ENCODE results near the gene ANKH. TPM values are rescaled to one million over a fixed set of nuclear protein-coding genes. Genes with fewer than 3 reads are reported as not detected.

Gene ANKH
- total RNA-seq, 1 experiment from 2014 or later: 16.9 TPM

DNA sequence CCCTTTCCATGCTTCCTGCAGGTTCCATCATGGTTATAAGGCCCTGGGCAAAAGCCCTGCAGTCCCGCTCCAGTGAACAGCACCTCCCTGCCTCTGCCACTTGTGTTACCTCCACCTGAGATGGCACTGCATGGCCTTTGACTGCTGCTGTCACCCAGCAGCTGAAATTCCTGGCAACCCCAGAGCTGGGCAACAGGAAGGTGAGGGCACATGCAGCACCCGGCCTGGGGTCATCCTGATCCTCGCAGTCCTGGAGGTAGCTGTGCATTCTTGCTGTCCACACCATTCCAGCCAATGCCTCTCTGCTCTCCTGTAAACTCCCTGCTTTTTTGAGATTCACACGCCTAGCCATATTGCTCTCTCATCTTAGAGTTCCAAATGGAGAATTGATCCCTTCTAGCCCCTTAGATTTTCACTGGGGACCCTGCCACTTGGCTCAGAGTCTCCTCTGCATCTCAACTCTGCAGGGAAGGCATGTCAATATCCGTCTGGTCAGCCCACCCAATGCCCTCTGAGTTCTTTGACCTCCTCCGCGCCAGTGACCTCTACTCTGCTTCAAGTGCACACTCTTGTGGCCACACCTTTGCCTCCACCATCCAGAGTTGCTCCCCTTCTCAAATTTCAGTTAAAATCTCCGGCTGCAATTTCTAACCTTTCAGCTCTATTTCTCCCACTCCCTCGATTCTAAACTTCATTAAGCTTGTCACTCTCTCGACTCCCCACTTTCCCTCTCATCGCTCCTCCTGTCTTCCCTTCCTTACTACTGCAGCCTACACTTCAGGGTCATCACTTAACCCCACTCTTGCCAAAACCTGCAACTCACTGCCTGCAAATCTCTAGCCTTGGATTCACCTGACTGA is 93.4 kb downstream of the ANKH start:
- DNase-seq (ENCODE audit: low spot score) (no peak), ATAC-seq (peak; percentile 68)
- peaks cover 13% of the 10 kb centered on the region for H3K4me1 Mint-ChIP-seq
- ChIA-PET CTCF (interaction anchor here (0.7 to 1.3 kb wide), 10 partner anchors 9 to 73 kb away, joined by 3 to 8 read pairs (median 4); no protein-coding TSS in a partner anchor), POLR2A (no interaction called here)
- no peaks in the 10 kb centered on the region; the same call in 1 of the 2 replicates for H3K36me3 Mint-ChIP-seq
- H3K27me3 Mint-ChIP-seq (ENCODE audit: low read depth): no peaks in the 10 kb centered on the region
- H3K9me3 Mint-ChIP-seq: no peaks in the 10 kb centered on the region
- no peak overlapping the region for H3K4me3 Mint-ChIP-seq
- H3K27ac Mint-ChIP-seq: peak overlapping the region; percentile 8; the same call in 1 of the 2 replicates
- TF ChIP-seq EMX1 (CRISPR knock-in tag; IDR thresholded peaks at IDR 0.05) (no peak), ZNF138 (CRISPR knock-in tag; conservative IDR thresholded peaks at IDR 0.05) (no peak), NR2C2 (CRISPR knock-in tag; IDR thresholded peaks at IDR 0.05) (no peak), KAT7 (CRISPR knock-in tag; IDR thresholded peaks at IDR 0.05; ENCODE audit: borderline replicate concordance) (no peak), ZMAT4 (CRISPR knock-in tag; IDR thresholded peaks at IDR 0.05) (no peak), ZNF425 (CRISPR knock-in tag; conservative IDR thresholded peaks at IDR 0.05) (no peak), CREM (CRISPR knock-in tag; IDR thresholded peaks at IDR 0.05) (no peak), ZNF671 (CRISPR knock-in tag; IDR thresholded peaks at IDR 0.05) (no peak), RORB (CRISPR knock-in tag; IDR thresholded peaks at IDR 0.05) (no peak), TP53 (CRISPR knock-in tag; IDR thresholded peaks at IDR 0.05) (no peak), TEAD4 (CRISPR knock-in tag; IDR thresholded peaks at IDR 0.05) (no peak), MLX (CRISPR knock-in tag; IDR thresholded peaks at IDR 0.05) (no peak), TEAD1 (CRISPR knock-in tag; IDR thresholded peaks at IDR 0.05) (no peak), HMGXB4 (CRISPR knock-in tag; IDR thresholded peaks at IDR 0.05) (no peak)
- TF ChIP-seq, protein P1, sequence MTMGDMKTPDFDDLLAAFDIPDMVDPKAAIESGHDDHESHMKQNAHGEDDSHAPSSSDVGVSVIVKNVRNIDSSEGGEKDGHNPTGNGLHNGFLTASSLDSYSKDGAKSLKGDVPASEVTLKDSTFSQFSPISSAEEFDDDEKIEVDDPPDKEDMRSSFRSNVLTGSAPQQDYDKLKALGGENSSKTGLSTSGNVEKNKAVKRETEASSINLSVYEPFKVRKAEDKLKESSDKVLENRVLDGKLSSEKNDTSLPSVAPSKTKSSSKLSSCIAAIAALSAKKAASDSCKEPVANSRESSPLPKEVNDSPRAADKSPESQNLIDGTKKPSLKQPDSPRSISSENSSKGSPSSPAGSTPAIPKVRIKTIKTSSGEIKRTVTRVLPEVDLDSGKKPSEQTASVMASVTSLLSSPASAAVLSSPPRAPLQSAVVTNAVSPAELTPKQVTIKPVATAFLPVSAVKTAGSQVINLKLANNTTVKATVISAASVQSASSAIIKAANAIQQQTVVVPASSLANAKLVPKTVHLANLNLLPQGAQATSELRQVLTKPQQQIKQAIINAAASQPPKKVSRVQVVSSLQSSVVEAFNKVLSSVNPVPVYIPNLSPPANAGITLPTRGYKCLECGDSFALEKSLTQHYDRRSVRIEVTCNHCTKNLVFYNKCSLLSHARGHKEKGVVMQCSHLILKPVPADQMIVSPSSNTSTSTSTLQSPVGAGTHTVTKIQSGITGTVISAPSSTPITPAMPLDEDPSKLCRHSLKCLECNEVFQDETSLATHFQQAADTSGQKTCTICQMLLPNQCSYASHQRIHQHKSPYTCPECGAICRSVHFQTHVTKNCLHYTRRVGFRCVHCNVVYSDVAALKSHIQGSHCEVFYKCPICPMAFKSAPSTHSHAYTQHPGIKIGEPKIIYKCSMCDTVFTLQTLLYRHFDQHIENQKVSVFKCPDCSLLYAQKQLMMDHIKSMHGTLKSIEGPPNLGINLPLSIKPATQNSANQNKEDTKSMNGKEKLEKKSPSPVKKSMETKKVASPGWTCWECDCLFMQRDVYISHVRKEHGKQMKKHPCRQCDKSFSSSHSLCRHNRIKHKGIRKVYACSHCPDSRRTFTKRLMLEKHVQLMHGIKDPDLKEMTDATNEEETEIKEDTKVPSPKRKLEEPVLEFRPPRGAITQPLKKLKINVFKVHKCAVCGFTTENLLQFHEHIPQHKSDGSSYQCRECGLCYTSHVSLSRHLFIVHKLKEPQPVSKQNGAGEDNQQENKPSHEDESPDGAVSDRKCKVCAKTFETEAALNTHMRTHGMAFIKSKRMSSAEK (CRISPR knock-in tag; IDR thresholded peaks at IDR 0.05; ENCODE audit: borderline replicate concordance): no peak
- TF ChIP-seq, protein P2, sequence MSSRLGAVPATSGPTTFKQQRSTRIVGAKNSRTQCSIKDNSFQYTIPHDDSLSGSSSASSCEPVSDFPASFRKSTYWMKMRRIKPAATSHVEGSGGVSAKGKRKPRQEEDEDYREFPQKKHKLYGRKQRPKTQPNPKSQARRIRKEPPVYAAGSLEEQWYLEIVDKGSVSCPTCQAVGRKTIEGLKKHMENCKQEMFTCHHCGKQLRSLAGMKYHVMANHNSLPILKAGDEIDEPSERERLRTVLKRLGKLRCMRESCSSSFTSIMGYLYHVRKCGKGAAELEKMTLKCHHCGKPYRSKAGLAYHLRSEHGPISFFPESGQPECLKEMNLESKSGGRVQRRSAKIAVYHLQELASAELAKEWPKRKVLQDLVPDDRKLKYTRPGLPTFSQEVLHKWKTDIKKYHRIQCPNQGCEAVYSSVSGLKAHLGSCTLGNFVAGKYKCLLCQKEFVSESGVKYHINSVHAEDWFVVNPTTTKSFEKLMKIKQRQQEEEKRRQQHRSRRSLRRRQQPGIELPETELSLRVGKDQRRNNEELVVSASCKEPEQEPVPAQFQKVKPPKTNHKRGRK (CRISPR knock-in tag; IDR thresholded peaks at IDR 0.05; ENCODE audit: borderline replicate concordance): no peak
- TF ChIP-seq, protein P3, sequence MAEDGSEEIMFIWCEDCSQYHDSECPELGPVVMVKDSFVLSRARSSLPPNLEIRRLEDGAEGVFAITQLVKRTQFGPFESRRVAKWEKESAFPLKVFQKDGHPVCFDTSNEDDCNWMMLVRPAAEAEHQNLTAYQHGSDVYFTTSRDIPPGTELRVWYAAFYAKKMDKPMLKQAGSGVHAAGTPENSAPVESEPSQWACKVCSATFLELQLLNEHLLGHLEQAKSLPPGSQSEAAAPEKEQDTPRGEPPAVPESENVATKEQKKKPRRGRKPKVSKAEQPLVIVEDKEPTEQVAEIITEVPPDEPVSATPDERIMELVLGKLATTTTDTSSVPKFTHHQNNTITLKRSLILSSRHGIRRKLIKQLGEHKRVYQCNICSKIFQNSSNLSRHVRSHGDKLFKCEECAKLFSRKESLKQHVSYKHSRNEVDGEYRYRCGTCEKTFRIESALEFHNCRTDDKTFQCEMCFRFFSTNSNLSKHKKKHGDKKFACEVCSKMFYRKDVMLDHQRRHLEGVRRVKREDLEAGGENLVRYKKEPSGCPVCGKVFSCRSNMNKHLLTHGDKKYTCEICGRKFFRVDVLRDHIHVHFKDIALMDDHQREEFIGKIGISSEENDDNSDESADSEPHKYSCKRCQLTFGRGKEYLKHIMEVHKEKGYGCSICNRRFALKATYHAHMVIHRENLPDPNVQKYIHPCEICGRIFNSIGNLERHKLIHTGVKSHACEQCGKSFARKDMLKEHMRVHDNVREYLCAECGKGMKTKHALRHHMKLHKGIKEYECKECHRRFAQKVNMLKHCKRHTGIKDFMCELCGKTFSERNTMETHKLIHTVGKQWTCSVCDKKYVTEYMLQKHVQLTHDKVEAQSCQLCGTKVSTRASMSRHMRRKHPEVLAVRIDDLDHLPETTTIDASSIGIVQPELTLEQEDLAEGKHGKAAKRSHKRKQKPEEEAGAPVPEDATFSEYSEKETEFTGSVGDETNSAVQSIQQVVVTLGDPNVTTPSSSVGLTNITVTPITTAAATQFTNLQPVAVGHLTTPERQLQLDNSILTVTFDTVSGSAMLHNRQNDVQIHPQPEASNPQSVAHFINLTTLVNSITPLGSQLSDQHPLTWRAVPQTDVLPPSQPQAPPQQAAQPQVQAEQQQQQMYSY (CRISPR knock-in tag; IDR thresholded peaks at IDR 0.05): no peak
